Tibial artery (tissue), 4 donors: ENCODE measurements around the gene ERBB2.

ENCODE experiments used
- DNase-seq, 2 donors: peaks; one replicate each; pipeline ENCODE4 v3.0.0-alpha.2; 2019
- H3K27ac ChIP-seq, 2 donors: fragments of 200-600 bp; sonication (generic) in 1 of 2; 1 replicate in 1 of 2; 2 replicates in 1 of 2; pipeline ENCODE4 v1.5.1; 2018 to 2019; ENCODE audit warnings: mild to moderate bottlenecking in 1 of 2
- H3K27me3 ChIP-seq, 2 donors: fragments of 200-600 bp; sonication (generic) in 1 of 2; one replicate each; pipeline versions ENCODE4 v1.5.1 to v1.6.0; 2016 to 2019
- H3K36me3 ChIP-seq, 3 donors: fragments of 200-600 bp; sonication (generic) in 2 of 3; one replicate each; pipeline ENCODE4 v1.5.1; 2016 to 2019; ENCODE audit warnings: mild to moderate bottlenecking in 2 of 3
- H3K4me1 ChIP-seq, 4 donors: fragments of 200-600 bp; sonication (generic) in 2 of 4; 1 replicate in 3 of 4; 2 replicates in 1 of 4; pipeline ENCODE4 v1.5.1; 2016 to 2019
- H3K4me3 ChIP-seq, 2 donors: fragments of 200-600 bp; sonication (generic) in 1 of 2; 1 replicate in 1 of 2; 2 replicates in 1 of 2; pipeline ENCODE4 v1.5.1; 2018 to 2019; ENCODE audit warnings: mild to moderate bottlenecking in 2 of 2
- H3K9me3 ChIP-seq, 3 donors: fragments of 200-600 bp; sonication (generic) in 1 of 3; one replicate each; pipeline ENCODE4 v1.5.1; 2016 to 2019
- CTCF ChIP-seq, 2 experiments: fragments of 200-600 bp in 1 of 2; fragments of 450-650 bp in 1 of 2; IDR thresholded peaks; one replicate each; pipeline ENCODE4 v1.5.1; 2017 to 2019; ENCODE audit warnings: antibody characterized with exemption in 2 of 2, mild to moderate bottlenecking in 1 of 2, moderate library complexity in 1 of 2
- intact Hi-C: fragments of 100-400 bp; cut with DNase I; formaldehyde crosslinking; loops from one replicate; pipeline ENCODE4 v1.15.0; 2023; ENCODE audit warnings: low total_unique reads

Gene ERBB2

DNA sequence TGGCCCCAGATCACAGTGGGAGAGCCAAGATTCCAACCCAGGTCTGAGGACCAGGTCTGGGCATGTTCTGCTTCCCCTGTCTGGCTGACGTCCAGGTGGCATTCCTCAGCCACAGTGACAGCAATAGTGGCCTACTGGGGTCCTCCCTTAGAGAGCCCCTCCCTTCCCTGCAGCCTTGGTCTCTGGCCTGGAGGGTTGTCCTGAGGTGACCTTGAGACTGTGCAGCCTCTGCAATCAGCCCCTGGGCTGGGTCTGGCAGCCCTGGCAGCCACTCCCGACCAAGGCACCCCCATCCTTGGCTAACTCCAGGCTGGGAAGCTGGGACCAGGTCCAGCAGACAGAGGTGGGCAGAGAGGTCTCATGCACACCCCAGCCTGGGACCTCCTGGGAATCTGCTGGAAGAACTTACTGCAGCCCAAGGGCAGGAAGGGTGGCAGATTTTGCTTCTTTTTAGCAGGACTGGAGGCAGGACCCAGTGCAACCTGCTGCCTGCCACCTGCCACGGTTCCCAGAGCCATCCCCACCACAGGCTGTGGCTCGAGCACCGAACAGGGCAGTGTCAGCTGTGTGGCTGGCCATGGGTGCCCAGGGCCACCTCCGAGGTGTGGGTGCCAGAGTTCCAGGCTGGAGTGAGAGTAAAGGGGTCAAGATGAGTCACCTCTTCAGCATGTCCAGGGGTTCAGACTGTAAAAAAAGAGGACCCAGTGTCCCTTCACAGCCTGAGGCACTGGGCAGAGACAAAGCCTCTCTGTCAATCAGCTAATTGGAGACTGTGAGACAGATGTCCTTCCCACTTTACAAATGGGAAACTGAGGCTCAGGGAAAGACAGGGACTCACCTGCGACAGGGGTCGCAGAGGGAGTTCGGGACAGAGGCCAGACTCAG, 50.5 kb downstream of the ERBB2 start:
- no peaks in the 10 kb centered on the region for H3K9me3 ChIP-seq
- H3K4me3 ChIP-seq = no peak overlapping the region
- DNase-seq = peak in 1 of 2 donors; percentile 58
- H3K27me3 ChIP-seq = peaks cover 0 to 25% of the 10 kb centered on the region in 2 donors
- TF ChIP-seq CTCF (IDR thresholded peaks at IDR 0.05) = no peak
- H3K27ac ChIP-seq = no peak overlapping the region
- H3K4me1 ChIP-seq = peaks cover 0 to 22% (median 13%) of the 10 kb centered on the region in 4 donors
- intact Hi-C loops = loop anchor here (10.0 kb wide), 1 partner anchor 224 kb away; no protein-coding TSS in a partner anchor
- H3K36me3 ChIP-seq = peaks cover 0 to 17% (median 0%) of the 10 kb centered on the region in 3 donors

- Histone ChIP-seq H3K36me3 (peaks cover 0 to 10% (median 0%) of the 10 kb centered on the region in 3 donors), H3K27me3 (peaks cover 0 to 19% of the 10 kb centered on the region in 2 donors), H3K9me3 (no peaks in the 10 kb centered on the region), H3K4me3 (no peak overlapping the region), H3K27ac (no peak overlapping the region), H3K4me1 (peaks cover 0 to 22% (median 13%) of the 10 kb centered on the region in 4 donors)
- TF ChIP-seq CTCF (IDR thresholded peaks at IDR 0.05) = no peak
- intact Hi-C loops = loop anchor here (10.0 kb wide), 1 partner anchor 224 kb away; no protein-coding TSS in a partner anchor
- DNase-seq = peak in 1 of 2 donors; percentile 48
Observed at GRCh38 chr17:39751016-39751543, 51.2 kb downstream of the ERBB2 start.

- peak in 1 of 2 donors; percentile 59 for DNase-seq
- intact Hi-C loops = loop anchor here (2.0 to 10.0 kb wide), 2 partner anchors 19 to 223 kb away; no protein-coding TSS in a partner anchor
Observed at GRCh38 chr17:39751637-39752036, 51.8 kb downstream of the ERBB2 start.

DNA sequence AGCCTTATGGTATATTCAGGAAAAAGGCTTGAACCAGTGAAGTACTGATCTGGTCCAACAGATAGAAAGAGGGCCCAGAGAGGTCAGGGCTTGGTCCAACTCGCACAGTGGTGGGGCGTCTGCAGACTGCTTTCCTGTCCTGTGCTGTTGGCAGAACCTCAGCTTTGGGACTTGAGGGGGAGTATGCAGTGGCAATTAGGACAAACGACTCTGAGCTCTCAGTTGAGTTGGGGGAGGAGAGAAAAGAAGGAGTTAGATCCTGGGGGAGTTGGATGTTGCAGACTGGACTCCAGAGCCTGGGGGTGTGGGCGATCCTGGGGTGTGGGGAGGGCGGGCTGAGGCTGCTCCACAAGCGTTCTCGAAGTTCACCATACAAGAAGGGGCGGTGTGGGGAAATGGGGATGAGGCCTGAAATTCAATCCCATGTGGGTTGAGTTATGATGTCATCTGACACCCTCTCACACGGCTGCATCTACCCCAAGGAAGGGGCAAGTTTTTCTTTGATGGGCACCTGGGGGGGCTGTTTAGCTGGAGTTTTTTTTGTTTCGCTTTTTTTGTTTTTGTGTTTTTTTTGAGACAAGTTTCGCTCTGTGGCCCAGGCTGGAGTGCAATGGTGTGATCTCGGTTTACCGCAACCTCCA, 52.5 kb downstream of the ERBB2 start:
- peaks cover 0 to 15% of the 10 kb centered on the region in 2 donors for H3K27me3 ChIP-seq
- H3K4me1 ChIP-seq = peaks cover 0 to 22% (median 13%) of the 10 kb centered on the region in 4 donors
- no peak overlapping the region for H3K4me3 ChIP-seq
- H3K36me3 ChIP-seq = no peaks in the 10 kb centered on the region
- no peak for TF ChIP-seq CTCF (IDR thresholded peaks at IDR 0.05)
- H3K9me3 ChIP-seq = no peaks in the 10 kb centered on the region
- peak in 1 of 2 donors; percentile 47 for DNase-seq
- intact Hi-C loops = loop anchor here (2.0 to 10.0 kb wide), 2 partner anchors 20 to 222 kb away; no protein-coding TSS in a partner anchor
- H3K27ac ChIP-seq = no peak overlapping the region

More at GRCh38 chr17:39751637-39752036, 51.8 kb downstream of the ERBB2 start:
- Histone ChIP-seq H3K4me1 (peaks cover 0 to 22% (median 13%) of the 10 kb centered on the region in 4 donors), H3K27me3 (peaks cover 0 to 18% of the 10 kb centered on the region in 2 donors), H3K4me3 (no peak overlapping the region), H3K9me3 (no peaks in the 10 kb centered on the region), H3K36me3 (peaks cover 0 to 4% (median 0%) of the 10 kb centered on the region in 3 donors), H3K27ac (no peak overlapping the region)
- TF ChIP-seq CTCF (IDR thresholded peaks at IDR 0.05) = no peak

DNA sequence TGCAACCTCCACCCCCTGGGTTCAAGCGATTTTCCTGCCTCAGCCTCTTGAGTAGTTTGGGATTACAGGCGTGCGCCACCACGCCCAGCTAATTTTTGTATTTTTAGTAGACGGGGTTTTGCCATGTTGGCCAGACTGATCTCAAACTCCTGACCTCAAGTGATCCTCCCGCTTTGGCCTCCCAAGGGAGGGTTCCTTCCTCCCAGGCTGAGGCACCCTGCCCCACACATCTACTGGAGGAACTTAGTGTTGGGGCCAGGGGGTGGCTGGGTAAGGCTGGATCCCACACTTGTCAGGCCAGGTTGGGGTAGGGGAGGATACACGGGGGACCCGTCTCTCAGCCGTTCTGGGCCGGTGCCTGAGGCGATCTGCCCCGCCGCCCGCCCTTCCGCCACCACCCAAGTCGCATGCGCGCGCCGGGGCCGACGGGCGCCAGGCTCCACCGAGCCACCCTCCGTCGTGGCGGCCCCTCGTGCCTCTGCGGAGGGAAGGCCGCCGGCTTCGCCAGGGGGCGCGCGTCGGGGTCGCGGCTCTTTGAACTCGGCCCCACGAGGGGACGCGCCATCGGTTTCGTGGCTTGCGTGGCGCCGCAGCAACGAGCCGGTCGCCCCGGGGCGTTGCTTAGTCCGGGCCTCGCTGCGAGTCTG, 53.8 kb downstream of the ERBB2 start:
- peak; percentile 28 to 72 for DNase-seq
- Histone ChIP-seq H3K9me3 (no peaks in the 10 kb centered on the region), H3K27me3 (peaks cover 0 to 15% of the 10 kb centered on the region in 2 donors), H3K27ac (peak overlapping the region; percentile 76 to 90), H3K4me1 (peaks cover 0 to 22% (median 13%) of the 10 kb centered on the region in 4 donors), H3K4me3 (peak overlapping the region; percentile 72 to 78), H3K36me3 (no peaks in the 10 kb centered on the region)
- TF ChIP-seq CTCF (IDR thresholded peaks at IDR 0.05) = no peak
- intact Hi-C loops = loop anchor here (1.0 to 10.0 kb wide), 3 partner anchors 21 to 221 kb away; no protein-coding TSS in a partner anchor
